GM12892 (cell line): ENCODE results near the gene C19orf44.

ENCODE experiments used
- POLR2A ChIP-seq: IDR thresholded peaks from 2 replicates; pipeline ENCODE4 v1.6.1; 2011; ENCODE audit warnings: low read depth, low read length, control low read depth
- TAF1 ChIP-seq: IDR thresholded peaks from 2 replicates; pipeline ENCODE4 v1.6.1; 2011; ENCODE audit warnings: low read depth, mild to moderate bottlenecking, control low read depth, low read length, borderline replicate concordance

DNA sequence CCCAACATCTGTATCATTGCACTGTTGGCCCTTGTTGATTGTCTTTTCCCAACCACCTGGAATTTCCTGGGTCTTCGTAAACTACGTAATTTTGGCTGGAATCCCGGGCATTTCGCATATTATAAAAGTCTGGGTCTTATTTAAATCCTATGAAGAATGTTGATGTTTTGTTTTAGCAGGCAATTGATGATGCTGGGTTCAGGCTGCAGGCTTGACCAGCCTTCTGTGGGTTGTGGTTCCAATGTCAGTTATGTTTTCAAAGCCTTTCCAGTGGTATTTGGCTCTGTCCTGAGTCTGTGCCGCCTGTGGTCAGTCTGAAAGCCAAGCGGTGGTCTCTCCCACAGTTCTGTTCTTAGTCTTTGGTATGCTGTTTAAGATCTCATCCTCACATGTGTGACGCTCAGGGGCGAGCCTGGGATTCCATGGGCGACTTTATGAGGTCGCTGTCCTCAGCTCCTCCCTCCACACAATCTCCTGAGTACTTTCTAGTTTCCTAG, 63.6 kb downstream of the C19orf44 start:
- no peak for TF ChIP-seq TAF1
- TF ChIP-seq POLR2A, result no peak
